ENCODE data around the gene ARHGAP25. TPM values are rescaled to one million over a fixed set of nuclear protein-coding genes. Genes with fewer than 3 reads are reported as not detected.

ARHGAP25 gene
- total and polyA plus RNA-seq, 2 donors (not counting 3 experiments of a cell fraction or from before 2014, with no cell fraction given): 0.50 to 2.0 TPM

- Histone ChIP-seq H3K9me3 (replicated peaks; ENCODE audit: control insufficient read depth, insufficient read depth, low read length) (no peaks in the 10 kb centered on the region), H3K79me2 (ENCODE audit: control insufficient read depth, insufficient read depth, low read length) (no peaks in the 10 kb centered on the region), H2AFZ (ENCODE audit: low read depth, low read length) (no peak overlapping the region), H3K27me3 (ENCODE audit: control insufficient read depth in 2 of 2, insufficient read depth in 2 of 2, low read length in 2 of 2) (no peaks in the 10 kb centered on the region), H3K4me3 (replicated peaks in 1 of 3; ENCODE audit: insufficient read depth in 1 of 3, low read depth in 1 of 3, low read length in 3 of 3) (no peak overlapping the region), H3K36me3 (ENCODE audit: control insufficient read depth in 2 of 2, extremely low read depth in 1 of 2, insufficient read depth in 2 of 2, low read length in 2 of 2) (no peaks in the 10 kb centered on the region), H3K4me2 (ENCODE audit: insufficient read depth, low read length) (no peak overlapping the region), H3K27ac (ENCODE audit: insufficient read depth, low read depth, low read length) (no peak overlapping the region), H3K9me1 (replicated peaks; ENCODE audit: control insufficient read depth, extremely low read depth, insufficient read depth, low read length) (no peaks in the 10 kb centered on the region), H3K9ac (replicated peaks; ENCODE audit: extremely low read depth, insufficient read depth, low read length) (no peak overlapping the region), H3K4me1 (ENCODE audit: control insufficient read depth, extremely low read depth, insufficient read depth, low read length) (peaks cover 5% of the 10 kb centered on the region), H4K20me1 (replicated peaks; ENCODE audit: control insufficient read depth, extremely low read depth, insufficient read depth, low read length) (no peaks in the 10 kb centered on the region)
- BruUV-seq (replicated peaks): no TSS peak
- FAIRE-seq: peak; percentile 28
- CTCF ChIA-PET: interaction anchor here (1.0 kb wide), 1 partner anchor 28 kb away, joined by 3 read pairs; no protein-coding TSS in a partner anchor
- TF ChIP-seq CTCF (IDR thresholded peaks at IDR 0.05; ENCODE audit: extremely low read depth in 1 of 2, insufficient read depth in 1 of 2, low read depth in 1 of 2, low read length in 2 of 2) (no peak), JUN (IDR thresholded peaks at IDR 0.05; ENCODE audit: borderline replicate concordance, insufficient read depth, insufficient read length, low read depth) (no peak), POLR2AphosphoS5 (IDR thresholded peaks at IDR 0.05; ENCODE audit: insufficient read depth, low read depth, low read length) (no peak), FOS (IDR thresholded peaks at IDR 0.05; ENCODE audit: borderline replicate concordance, insufficient read depth, low read length) (no peak), MYC (IDR thresholded peaks at IDR 0.05; ENCODE audit: low read depth, low read length) (no peak), GATA2 (IDR thresholded peaks at IDR 0.05; ENCODE audit: insufficient read depth, insufficient read length, low read depth, low read length) (no peak), POLR2A (IDR thresholded peaks at IDR 0.05; ENCODE audit: low read depth, low read length) (no peak), MAX (IDR thresholded peaks at IDR 0.05; ENCODE audit: insufficient read depth, insufficient read length) (no peak), EZH2 (IDR thresholded peaks at IDR 0.05; ENCODE audit: borderline replicate concordance, low read depth, low read length, severe bottlenecking) (no peak)
- dilution Hi-C loops (cut with MboI; ENCODE audit: extremely low pct_ligation_motif_present, low sequenced_read_pairs): no loop called here
- intact Hi-C loops (cut with micrococcal nuclease): no loop called here
- no peak for DNase-seq (ENCODE audit: low read depth, low spot score)
- POLR2A ChIA-PET: no interaction called here
These were observed 130.5 kb downstream of the ARHGAP25 start for GRCh38 chr2:68865108-68865507.

Measured in endothelial cell of umbilical vein (primary cell).